ENCODE results near the gene KATNA1. TPM values are rescaled to one million over a fixed set of nuclear protein-coding genes. Genes with fewer than 3 reads are reported as not detected.

Gene KATNA1
- total RNA-seq, 1 donor from 2014 or later, result 27.2 TPM

Other genes starting within 250 kb of the KATNA1 start
- gene SUMO4, start 248.5 kb downstream of the KATNA1 start, total RNA-seq, result 0.53 and 1.3 TPM in 2 replicates
- 0.07 and 0.18 TPM in 2 replicates for gene ZC3H12D, start 163.7 kb downstream of the KATNA1 start, total RNA-seq
- gene PPIL4, start 102.7 kb downstream of the KATNA1 start, total RNA-seq, result 25.4 and 27.9 TPM in 2 replicates
- 45.7 and 52.4 TPM in 2 replicates for gene GINM1, start 82.3 kb downstream of the KATNA1 start, total RNA-seq
- gene LATS1, start 69.4 kb upstream of the KATNA1 start, total RNA-seq, result 6.6 and 8.5 TPM in 2 replicates
- 33.2 and 47.3 TPM in 2 replicates for gene NUP43, start 97.8 kb upstream of the KATNA1 start, total RNA-seq
- 130 and 165 TPM in 2 replicates for gene PCMT1, start 101.0 kb upstream of the KATNA1 start, total RNA-seq
- gene LRP11, start 215.6 kb upstream of the KATNA1 start, total RNA-seq, result 20.1 and 30.6 TPM in 2 replicates
- gene RAET1E, start 249.4 kb upstream of the KATNA1 start, total RNA-seq, result under 0.01 and 0.07 TPM in 2 replicates